Brain microvascular endothelial cell (primary cell): ENCODE data around the gene NDUFB5.
A peak's percentile ranks its signal among the peaks of the same experiment; 100 is the strongest.

ENCODE experiments used
- DNase-seq: peaks from one replicate; pipeline ENCODE4 v3.0.0-alpha.2; 2020
- H3K27ac ChIP-seq: fragments of 250-450 bp; sonication (Bioruptor Pico); 2 replicates; pipeline ENCODE4 v1.5.1; 2020; ENCODE audit warnings: mild to moderate bottlenecking, moderate library complexity
- H3K27me3 ChIP-seq: fragments of 250-450 bp; sonication (Bioruptor Pico); replicated peaks from 2 replicates; pipeline ENCODE4 v1.5.1; 2020; ENCODE audit warnings: mild to moderate bottlenecking
- H3K36me3 ChIP-seq: fragments of 250-450 bp; sonication (Bioruptor Pico); replicated peaks from 2 replicates; pipeline ENCODE4 v1.5.1; 2020; ENCODE audit warnings: mild to moderate bottlenecking
- H3K4me3 ChIP-seq: 2 replicates; pipeline ENCODE4 v1.5.1; 2011; ENCODE audit warnings: low read depth, mild to moderate bottlenecking, control low read depth, low read length, moderate library complexity
- CTCF ChIP-seq: IDR thresholded peaks from 2 replicates; pipeline ENCODE4 v1.5.1; 2011; ENCODE audit warnings: low read depth, mild to moderate bottlenecking, moderate library complexity, low read length, control low read depth, inconsistent platforms; ENCODE audit errors: missing control alignments
- in situ Hi-C: cut with HindIII; loops from 2 replicates; pipeline ENCODE4 v1.10.0; 2017; ENCODE audit warnings: low sequenced_read_pairs, low pct_ligation_motif_present

Gene NDUFB5

DNA sequence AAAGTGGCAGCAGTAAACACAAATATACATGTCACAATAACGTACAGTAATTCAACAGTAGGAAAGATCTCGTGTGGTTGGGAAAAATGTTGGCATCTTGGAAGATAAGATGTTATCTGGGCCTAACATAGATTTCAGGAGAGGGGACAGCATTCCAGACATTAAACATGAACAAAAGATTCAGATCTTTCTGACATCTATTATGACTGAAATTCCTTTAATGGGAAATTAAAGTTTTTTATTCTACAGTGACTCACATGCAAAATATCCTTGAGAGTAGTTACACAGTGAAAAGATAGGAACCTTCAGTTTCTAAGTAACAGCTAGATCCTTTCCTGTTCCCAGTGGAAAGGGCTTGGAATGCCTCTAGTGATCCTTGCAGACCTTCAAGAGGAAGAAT, 9.2 kb downstream of the NDUFB5 start:
- no peaks in the 10 kb centered on the region for H3K27me3 ChIP-seq
- no peaks in the 10 kb centered on the region for H3K36me3 ChIP-seq
- H3K4me3 ChIP-seq = no peak overlapping the region
- H3K27ac ChIP-seq = peak overlapping the region; percentile 51
- in situ Hi-C loops = no loop called here
- TF ChIP-seq CTCF = no peak
- peak; percentile 34 for DNase-seq

- no peak overlapping the region for H3K4me3 ChIP-seq
- no peak for DNase-seq
- no peaks in the 10 kb centered on the region for H3K27me3 ChIP-seq
- H3K27ac ChIP-seq = no peak overlapping the region
- TF ChIP-seq CTCF = no peak
- in situ Hi-C loops = no loop called here
- peaks cover 3% of the 10 kb centered on the region for H3K36me3 ChIP-seq
Measured at GRCh38 chr3:179615458-179616173, 11.0 kb downstream of the NDUFB5 start.

- H3K4me3 ChIP-seq = no peak overlapping the region
- no peak for DNase-seq
- H3K36me3 ChIP-seq = peaks cover 16% of the 10 kb centered on the region
- H3K27me3 ChIP-seq = no peaks in the 10 kb centered on the region
- H3K27ac ChIP-seq = no peak overlapping the region
- TF ChIP-seq CTCF = no peak
- in situ Hi-C loops = no loop called here
Measured at GRCh38 chr3:179622023-179622422, 17.4 kb downstream of the NDUFB5 start.

- H3K27me3 ChIP-seq = no peaks in the 10 kb centered on the region
- peaks cover 16% of the 10 kb centered on the region for H3K36me3 ChIP-seq
- no peak for TF ChIP-seq CTCF
- H3K27ac ChIP-seq = no peak overlapping the region
- no peak for DNase-seq
- in situ Hi-C loops = no loop called here
- H3K4me3 ChIP-seq = no peak overlapping the region
Measured at GRCh38 chr3:179624451-179624850, 19.9 kb downstream of the NDUFB5 start.

DNA sequence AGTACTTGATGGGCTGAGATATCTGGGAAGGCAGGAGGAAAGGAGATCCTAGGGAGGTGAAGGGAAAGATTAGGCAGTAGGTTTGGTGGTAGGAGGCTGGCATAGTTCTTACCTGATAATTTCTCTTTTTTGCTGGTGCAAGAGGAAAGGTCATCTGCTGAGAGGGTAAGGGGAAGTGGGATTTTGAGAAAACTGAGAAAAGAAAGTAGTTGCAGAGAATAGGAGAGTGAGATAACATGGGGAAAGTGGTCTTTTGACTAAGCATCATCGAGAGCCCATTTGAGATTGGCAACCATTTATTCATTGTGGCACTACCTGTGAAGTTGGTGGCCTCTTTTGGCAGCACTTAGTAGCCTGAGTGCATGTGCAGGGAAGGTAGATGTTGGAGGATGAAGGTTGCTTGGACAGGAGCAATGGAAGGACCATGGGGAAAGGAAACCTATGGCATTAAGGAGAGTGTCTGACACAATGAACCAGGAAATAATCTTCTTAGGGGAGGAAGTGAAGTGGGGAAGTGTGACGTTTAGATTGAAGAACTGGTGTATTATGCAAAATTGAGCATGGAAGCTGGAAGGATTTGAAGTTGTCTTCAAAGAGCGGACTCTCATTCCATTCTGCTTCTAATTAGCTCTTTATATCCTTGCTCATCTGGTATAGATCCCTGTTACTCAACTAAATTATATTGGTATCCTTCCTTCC, 26.3 kb downstream of the NDUFB5 start:
- no peak for TF ChIP-seq CTCF
- no peak overlapping the region for H3K4me3 ChIP-seq
- in situ Hi-C loops = no loop called here
- DNase-seq = no peak
- no peaks in the 10 kb centered on the region for H3K36me3 ChIP-seq
- no peak overlapping the region for H3K27ac ChIP-seq
- no peaks in the 10 kb centered on the region for H3K27me3 ChIP-seq
